Hypothalamus (tissue), 51 donors: Measurements from ENCODE around the gene UAP1L1.
A peak's percentile ranks its signal among the peaks of the same experiment; 100 is the strongest.

Source experiments
- DNase-seq, 51 donors: peaks; one replicate each; lab custom pipeline; 2025; lab: John Stamatoyannopoulos, UW

UAP1L1 gene

GRCh38 chr9:137089232-137089947 lies 12.1 kb downstream of the UAP1L1 start:
- DNase-seq, result peak in 3 of 51 donors; percentile 18 to 49 (median 22)

- DNase-seq, result no peak
Measured at GRCh38 chr9:137095664-137096517, 18.6 kb downstream of the UAP1L1 start.

GRCh38 chr9:137096785-137097546 lies 19.6 kb downstream of the UAP1L1 start:
- DNase-seq, result no peak

DNA sequence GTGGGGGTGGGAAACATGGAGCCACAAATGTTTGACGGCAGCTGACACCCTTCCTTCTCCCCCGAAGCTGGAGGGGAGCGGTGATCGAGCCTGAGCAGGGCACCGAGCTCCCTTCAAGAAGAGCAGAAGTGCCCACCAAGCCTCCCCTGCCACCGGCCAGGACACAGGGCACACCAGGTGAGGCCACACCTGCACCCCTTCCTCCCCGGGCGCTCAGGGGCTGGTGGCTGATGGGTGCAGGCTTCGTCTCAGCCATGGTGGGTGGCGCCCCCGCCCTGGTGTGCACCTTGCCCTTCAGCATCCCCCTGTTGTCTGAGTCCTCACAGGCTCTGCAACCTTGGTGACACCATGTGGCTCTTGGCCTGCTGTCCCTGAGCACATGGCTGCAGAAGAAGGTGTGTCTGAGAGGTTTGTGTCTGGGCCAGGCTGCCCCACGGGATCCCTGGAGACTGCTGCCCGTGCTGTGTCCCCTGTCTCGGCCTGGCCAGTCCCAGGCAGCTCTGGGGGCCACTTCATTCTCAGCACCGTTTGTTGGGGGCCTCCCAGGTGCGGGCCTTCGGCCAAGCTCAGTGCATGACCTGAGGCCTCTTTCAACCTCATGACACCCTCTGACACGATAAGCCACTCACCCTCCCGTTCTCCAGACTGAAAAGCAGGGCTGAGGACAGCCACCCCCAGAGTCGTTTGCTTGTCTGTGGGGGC lies 20.6 kb downstream of the UAP1L1 start:
- DNase-seq, result no peak

DNA sequence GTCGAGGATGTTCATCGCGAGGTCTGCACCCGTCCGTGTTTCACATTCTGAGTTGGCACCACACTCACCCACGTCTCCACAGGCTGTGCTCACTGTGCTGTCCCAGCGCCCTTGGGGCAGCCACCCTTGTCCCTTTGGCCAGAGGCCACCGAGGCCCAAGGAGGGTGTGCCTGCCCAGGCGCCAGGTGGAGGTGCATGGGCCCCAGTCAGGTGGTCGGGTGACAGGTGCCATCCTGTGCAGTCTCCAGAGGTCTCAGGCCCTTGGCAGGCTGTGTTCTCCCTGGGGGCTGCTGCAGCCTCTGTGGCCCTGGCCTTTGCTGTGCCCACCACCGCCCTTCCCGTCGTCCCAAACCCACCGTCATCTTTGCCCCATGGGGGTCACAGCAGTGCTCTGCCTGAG lies 21.9 kb downstream of the UAP1L1 start:
- DNase-seq, result no peak

GRCh38 chr9:137103206-137103999 lies 26.1 kb downstream of the UAP1L1 start:
- DNase-seq, result no peak

DNA sequence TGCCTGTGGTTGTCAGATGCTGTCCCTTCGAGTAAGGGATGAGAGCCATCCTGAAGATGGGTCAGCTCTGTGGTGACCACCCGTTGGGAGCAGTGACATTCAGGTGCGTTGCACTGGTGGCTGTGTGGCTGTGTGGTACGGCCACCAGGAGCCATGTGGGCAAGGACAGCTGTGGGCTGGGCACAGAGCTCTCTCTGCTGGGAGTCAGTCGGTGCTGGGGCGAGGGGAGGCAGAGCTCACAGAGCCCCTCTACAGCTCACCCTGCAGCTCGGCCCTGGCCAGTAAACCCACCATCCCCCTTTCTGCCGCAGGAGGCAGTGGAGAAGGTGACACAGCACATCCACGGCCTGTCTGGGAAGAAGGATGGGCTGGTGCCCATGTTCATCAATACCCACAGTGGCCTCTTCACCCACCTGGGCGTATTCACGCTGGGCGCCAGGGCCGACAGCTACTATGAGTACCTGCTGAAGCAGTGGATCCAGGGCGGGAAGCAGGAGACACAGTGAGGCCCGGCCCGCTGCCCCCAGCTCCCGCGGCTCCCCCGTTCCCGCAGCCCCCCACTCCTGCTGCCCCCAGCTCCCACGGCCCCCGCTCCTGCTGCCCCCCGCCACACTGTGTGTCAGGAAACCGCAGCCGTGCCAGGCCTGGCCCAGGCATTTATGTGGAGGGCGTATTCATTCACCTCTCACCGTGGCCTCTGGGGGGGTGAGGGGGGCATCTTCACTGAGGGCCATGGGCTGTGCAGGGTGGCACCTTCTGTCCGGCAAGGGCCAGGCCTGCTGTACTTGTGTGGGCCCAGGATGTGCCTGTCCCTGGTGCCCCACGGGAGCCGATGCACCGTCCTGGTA lies 28.7 kb downstream of the UAP1L1 start:
- DNase-seq, result no peak

DNA sequence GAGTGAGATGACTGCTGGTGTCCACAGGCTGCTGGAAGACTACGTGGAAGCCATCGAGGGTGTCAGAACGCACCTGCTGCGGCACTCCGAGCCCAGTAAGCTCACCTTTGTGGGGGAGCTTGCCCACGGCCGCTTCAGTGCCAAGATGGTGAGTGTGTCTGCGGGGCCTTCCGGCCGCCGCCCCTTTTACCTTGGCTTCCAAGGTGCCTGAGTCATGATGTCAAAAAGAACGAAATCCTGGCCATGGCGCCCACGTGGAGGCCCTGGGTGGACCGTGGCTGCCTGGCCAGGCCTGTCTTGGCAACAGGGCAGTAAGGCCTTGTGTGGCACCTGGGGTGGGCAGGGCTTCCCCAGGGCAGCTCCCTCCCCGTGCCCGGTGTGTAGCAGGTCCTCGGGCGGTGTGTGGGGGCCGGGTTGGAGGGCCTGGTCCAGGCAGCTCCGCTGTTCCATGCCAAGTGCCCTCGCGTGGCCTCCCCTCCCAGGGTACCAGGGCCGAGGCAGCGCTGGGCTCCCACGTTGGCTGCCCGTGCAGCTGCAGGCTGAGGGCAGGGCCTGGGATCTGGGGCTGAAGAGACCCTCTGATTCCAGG lies 29.4 kb downstream of the UAP1L1 start:
- no peak for DNase-seq

- DNase-seq, result no peak
Measured at GRCh38 chr9:137107312-137107921, 30.1 kb downstream of the UAP1L1 start.

GRCh38 chr9:137107982-137108381 lies 30.7 kb downstream of the UAP1L1 start:
- DNase-seq, result no peak

DNA sequence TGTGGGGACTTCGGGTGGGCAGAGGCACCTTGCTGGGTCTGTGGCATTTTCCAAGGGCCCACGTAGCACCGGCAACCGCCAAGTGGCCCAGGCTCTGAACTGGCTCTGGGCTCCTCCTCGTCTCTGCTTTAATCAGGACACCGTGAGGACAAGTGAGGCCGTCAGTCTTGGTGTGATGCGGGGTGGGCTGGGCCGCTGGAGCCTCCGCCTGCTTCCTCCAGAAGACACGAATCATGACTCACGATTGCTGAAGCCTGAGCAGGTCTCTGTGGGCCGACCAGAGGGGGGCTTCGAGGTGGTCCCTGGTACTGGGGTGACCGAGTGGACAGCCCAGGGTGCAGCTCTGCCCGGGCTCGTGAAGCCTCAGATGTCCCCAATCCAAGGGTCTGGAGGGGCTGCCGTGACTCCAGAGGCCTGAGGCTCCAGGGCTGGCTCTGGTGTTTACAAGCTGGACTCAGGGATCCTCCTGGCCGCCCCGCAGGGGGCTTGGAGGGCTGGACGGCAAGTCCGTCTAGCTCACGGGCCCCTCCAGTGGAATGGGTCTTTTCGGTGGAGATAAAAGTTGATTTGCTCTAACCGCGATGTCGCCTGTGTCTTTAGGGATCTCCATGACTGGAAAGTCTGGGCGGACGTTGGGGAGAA lies 31.4 kb downstream of the UAP1L1 start:
- DNase-seq, result peak in 1 of 51 donors; percentile 36

DNA sequence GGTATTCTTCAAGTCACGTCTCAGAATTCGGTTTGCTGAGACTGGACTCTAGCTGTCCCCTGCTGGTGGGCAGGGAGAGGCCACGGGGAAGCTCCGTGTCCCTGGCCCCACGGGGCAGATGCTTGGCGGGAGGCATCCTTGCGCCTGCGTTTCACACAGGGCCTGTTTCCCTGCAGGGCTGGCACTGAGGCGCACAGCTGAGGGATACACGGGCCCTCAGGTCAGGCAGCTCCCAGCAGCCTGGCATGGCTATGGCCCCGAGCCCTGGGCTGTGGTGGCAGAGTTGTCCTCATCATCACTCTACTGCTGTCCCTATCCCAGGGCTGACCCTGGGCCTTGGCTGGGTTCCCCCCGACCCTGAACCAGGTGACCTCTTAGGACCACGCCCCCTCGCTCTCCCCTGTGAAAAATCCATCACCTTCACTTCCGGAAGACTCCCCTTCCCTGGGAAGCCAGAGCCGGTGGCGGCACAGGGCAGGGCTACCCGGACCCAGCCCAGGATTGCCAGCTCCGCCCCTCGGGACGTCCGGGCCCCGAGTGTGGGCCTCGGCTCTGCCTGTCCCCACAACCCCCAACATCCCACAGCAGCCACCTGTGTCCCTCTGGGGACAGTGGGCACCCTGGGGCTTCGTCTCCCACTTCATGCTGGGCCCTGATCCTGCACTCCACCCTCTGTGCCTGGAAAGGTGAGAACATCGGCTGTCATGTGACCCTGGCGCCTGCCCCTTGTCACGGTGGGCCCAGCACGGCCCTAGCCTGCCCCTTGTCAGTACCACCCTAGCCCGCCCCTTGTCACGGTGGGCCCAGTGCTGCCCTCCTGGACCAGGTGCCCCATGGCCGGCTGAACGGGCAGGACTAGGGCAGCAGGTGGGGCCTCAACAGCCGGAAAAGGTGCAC lies 32.2 kb downstream of the UAP1L1 start:
- no peak for DNase-seq

DNA sequence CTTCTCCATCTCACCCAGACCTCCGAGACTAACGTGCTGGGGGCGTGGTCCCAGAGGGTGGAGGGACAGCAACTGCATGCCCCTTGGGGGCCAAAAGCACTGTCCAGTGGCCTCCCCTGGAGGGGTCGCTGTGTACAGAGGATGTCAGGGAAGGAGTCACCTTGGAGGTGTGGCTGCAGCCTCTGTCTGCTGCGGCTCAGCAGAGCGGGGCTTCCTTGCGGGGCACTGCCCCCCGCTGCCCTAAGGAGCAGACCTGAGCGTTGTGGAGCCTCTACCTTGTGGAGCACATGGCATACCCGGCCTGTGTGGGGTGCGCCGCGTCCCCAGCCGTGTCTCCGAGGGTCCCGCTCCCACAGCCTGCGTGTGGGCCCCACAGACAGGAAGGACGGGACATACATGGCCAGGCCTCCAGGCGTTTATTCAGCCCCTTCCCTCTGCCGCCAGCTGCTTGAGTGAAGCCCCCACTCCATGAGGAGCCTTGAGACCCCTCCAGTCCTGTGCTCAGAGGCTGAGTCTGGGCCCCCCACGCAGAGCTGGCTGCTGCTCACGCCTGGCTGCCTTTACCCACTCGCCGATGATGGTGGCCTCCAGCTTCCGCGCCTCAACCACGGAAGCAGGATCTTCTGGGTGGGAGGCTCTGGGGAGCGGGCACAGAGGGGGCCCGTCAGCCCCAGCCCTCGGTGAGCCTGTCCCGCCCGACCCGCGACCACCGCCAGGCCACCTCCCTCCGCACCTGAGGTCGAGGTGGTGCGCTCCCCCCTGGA lies 33.0 kb downstream of the UAP1L1 start:
- DNase-seq, result no peak

DNA sequence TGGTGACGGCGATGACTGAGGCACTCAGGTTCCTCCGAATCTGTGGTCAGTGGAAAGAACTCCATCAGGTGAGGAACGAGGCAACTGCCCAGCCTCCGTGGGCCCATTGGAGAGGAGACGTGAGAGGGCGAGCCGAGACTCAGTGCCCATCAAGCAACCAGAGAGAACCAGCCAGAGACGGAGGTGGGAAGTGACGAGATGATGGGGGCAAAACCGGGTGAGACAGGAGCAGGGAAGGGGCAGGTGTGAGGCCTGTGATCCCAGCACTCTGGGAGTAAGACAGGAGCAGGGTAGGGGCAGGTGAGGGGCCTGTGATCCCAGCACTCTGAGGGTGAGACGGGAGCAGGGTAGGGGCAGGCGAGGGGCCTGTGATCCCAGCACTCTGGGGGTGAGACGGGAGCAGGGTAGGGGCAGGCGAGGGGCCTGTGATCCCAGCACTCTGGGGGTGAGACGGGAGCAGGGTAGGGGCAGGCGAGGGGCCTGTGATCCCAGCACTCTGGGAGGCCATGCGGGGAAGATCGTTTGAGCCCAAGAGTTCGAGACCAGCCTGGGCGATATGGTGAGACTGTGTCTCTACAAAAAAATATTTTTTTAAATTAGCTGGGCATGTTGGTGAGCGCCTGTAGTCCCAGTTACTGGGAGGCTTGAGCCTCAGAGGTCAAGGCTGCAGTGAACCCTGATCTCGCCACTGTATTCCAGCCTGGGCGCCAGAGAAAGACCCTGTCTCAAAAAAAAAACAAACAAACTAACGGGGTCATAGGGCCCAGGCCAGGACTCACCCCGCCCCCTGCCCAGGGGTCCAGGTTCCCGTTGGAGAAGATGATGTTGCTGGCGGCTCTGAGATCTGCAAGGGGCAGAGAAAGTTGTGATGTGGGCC lies 33.8 kb downstream of the UAP1L1 start:
- no peak for DNase-seq
